Neutrophil (primary cell): Measurements from ENCODE around the gene UNG.

ENCODE experiments used
- H3K27ac ChIP-seq: fragments of 200-600 bp; sonication (generic); 2 replicates; pipeline ENCODE4 v1.5.1; 2016; ENCODE audit warnings: mild to moderate bottlenecking, moderate library complexity
- H3K27me3 ChIP-seq: fragments of 200-600 bp; sonication (generic); 2 replicates; pipeline ENCODE4 v1.6.0; 2016; ENCODE audit warnings: mild to moderate bottlenecking
- H3K36me3 ChIP-seq: fragments of 200-600 bp; sonication (generic); 2 replicates; pipeline ENCODE4 v1.5.1; 2017
- H3K4me1 ChIP-seq, 2 experiments: fragments of 200-600 bp in 1 of 2; sonication (generic) in 1 of 2; 1 replicate in 1 of 2; 2 replicates in 1 of 2; pipeline versions ENCODE4 v1.5.1 to v1.6.1; 2013 to 2016; ENCODE audit warnings: low read depth in 1 of 2, low read length in 1 of 2, mild to moderate bottlenecking in 1 of 2, moderate library complexity in 1 of 2; ENCODE audit not compliant: control insufficient read depth in 1 of 2, insufficient read depth in 1 of 2
- H3K4me3 ChIP-seq, 2 experiments: fragments of 200-600 bp in 1 of 2; sonication (generic) in 1 of 2; 1 replicate in 1 of 2; 2 replicates in 1 of 2; pipeline ENCODE4 v1.5.1; 2013 to 2016; ENCODE audit warnings: low read depth in 1 of 2, low read length in 1 of 2, mild to moderate bottlenecking in 1 of 2, moderate library complexity in 1 of 2
- H3K9me3 ChIP-seq: fragments of 200-600 bp; sonication (generic); 2 replicates; pipeline ENCODE4 v1.5.1; 2016
- TF ChIP-seq, protein P1 (sequence below): fragments of 200-600 bp; sonication (generic); IDR thresholded peaks from 2 replicates; pipeline ENCODE4 v1.5.1; 2016; ENCODE audit warnings: antibody characterized with exemption

UNG gene

GRCh38 chr12:109100741-109101140 is 3.3 kb downstream of the UNG start:
- peaks cover 17 to 19% of the 10 kb centered on the region in 2 experiments for H3K4me1 ChIP-seq
- TF ChIP-seq, protein P1, sequence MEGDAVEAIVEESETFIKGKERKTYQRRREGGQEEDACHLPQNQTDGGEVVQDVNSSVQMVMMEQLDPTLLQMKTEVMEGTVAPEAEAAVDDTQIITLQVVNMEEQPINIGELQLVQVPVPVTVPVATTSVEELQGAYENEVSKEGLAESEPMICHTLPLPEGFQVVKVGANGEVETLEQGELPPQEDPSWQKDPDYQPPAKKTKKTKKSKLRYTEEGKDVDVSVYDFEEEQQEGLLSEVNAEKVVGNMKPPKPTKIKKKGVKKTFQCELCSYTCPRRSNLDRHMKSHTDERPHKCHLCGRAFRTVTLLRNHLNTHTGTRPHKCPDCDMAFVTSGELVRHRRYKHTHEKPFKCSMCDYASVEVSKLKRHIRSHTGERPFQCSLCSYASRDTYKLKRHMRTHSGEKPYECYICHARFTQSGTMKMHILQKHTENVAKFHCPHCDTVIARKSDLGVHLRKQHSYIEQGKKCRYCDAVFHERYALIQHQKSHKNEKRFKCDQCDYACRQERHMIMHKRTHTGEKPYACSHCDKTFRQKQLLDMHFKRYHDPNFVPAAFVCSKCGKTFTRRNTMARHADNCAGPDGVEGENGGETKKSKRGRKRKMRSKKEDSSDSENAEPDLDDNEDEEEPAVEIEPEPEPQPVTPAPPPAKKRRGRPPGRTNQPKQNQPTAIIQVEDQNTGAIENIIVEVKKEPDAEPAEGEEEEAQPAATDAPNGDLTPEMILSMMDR = no peak
- no peaks in the 10 kb centered on the region for H3K9me3 ChIP-seq
- no peaks in the 10 kb centered on the region for H3K27me3 ChIP-seq
- no peak overlapping the region for H3K27ac ChIP-seq
- H3K4me3 ChIP-seq = no peak overlapping the region
- H3K36me3 ChIP-seq = peaks cover 15% of the 10 kb centered on the region

GRCh38 chr12:109102491-109102890 is 5.1 kb downstream of the UNG start:
- TF ChIP-seq, protein P1 = no peak
- Histone ChIP-seq H3K27ac (no peak overlapping the region), H3K36me3 (peaks cover 15% of the 10 kb centered on the region), H3K9me3 (no peaks in the 10 kb centered on the region), H3K27me3 (no peaks in the 10 kb centered on the region), H3K4me3 (no peak overlapping the region), H3K4me1 (peaks cover 14 to 15% of the 10 kb centered on the region in 2 experiments)

GRCh38 chr12:109105176-109105575 is 7.8 kb downstream of the UNG start:
- Histone ChIP-seq H3K27me3 (no peaks in the 10 kb centered on the region), H3K9me3 (no peaks in the 10 kb centered on the region), H3K36me3 (peaks cover 15% of the 10 kb centered on the region), H3K4me1 (peaks cover 0 to 2% of the 10 kb centered on the region in 2 experiments), H3K27ac (no peak overlapping the region), H3K4me3 (no peak overlapping the region)
- TF ChIP-seq, protein P1 = no peak

- no peak overlapping the region for H3K27ac ChIP-seq
- H3K9me3 ChIP-seq = no peaks in the 10 kb centered on the region
- TF ChIP-seq, protein P1 = no peak
- H3K36me3 ChIP-seq = peaks cover 3% of the 10 kb centered on the region
- peaks cover 5 to 10% of the 10 kb centered on the region in 2 experiments for H3K4me1 ChIP-seq
- no peaks in the 10 kb centered on the region for H3K27me3 ChIP-seq
- H3K4me3 ChIP-seq = no peak overlapping the region
Measured at GRCh38 chr12:109109746-109110350, 12.5 kb downstream of the UNG start.

DNA sequence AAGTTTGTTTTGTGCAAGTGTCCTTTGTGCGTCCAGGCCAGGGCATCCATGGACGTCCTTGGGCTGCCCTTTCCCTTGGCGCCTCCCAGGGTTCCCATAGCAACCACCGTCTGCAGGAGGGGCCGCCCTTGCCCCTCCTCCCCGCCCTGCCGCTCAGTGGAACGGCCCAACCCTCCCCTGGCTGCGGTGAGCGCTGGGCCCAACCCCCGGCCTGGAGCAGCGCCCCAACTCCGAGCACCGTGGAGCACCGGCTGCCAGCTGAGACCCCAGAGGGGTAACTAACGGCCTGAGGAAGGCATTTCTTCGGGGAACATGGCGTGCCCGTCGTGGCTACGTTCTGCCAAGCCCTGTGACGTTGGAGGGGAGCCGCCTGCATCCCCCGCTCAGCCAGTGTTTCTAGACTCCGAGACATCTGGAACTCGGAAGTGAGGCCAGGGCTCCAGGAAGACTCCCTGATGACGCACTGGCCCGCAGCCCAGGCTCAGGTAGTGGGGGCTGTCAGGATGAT is 13.6 kb downstream of the UNG start:
- Histone ChIP-seq H3K4me1 (peaks cover 12 to 19% of the 10 kb centered on the region in 2 experiments), H3K36me3 (no peaks in the 10 kb centered on the region), H3K27me3 (no peaks in the 10 kb centered on the region), H3K27ac (peak overlapping the region; percentile 3), H3K9me3 (no peaks in the 10 kb centered on the region), H3K4me3 (peak overlapping the region; percentile 40 to 44)
- TF ChIP-seq, protein P1 = no peak
